MM.1S (cell line): ENCODE data around the gene HOXB1.

ENCODE experiments used
- DNase-seq: peaks from one replicate; pipeline ENCODE4 v3.0.0-alpha.2; 2015
- H2AFZ ChIP-seq: fragments of 300-600 bp; sonication (generic); 2 replicates; pipeline ENCODE4 v1.6.0; 2016; ENCODE audit warnings: antibody characterized with exemption, low read length
- H3F3A ChIP-seq: fragments of 300-600 bp; sonication (generic); 2 replicates; pipeline ENCODE4 v1.6.1; 2016; ENCODE audit warnings: mild to moderate bottlenecking, antibody characterized with exemption, low read length, moderate library complexity, mixed read lengths; ENCODE audit not compliant: insufficient read depth
- H3K27ac ChIP-seq: fragments of 300-600 bp; sonication (generic); 2 replicates; pipeline ENCODE4 v1.5.1; 2016; ENCODE audit warnings: mild to moderate bottlenecking, low read length
- H3K27me3 ChIP-seq: fragments of 300-600 bp; sonication (generic); replicated peaks from 2 replicates; pipeline ENCODE4 v1.6.0; 2016; ENCODE audit warnings: low read length; ENCODE audit not compliant: insufficient read depth
- H3K36me3 ChIP-seq: fragments of 300-600 bp; sonication (generic); replicated peaks from 2 replicates; pipeline ENCODE4 v1.6.1; 2016; ENCODE audit warnings: mild to moderate bottlenecking, low read length, mixed read lengths; ENCODE audit not compliant: insufficient read depth
- H3K4me1 ChIP-seq: fragments of 300-600 bp; sonication (generic); 2 replicates; pipeline ENCODE4 v1.6.1; 2016; ENCODE audit warnings: low read length, mixed read lengths
- H3K4me2 ChIP-seq: fragments of 300-600 bp; sonication (generic); 2 replicates; pipeline ENCODE4 v1.6.0; 2016; ENCODE audit warnings: low read depth, low read length
- H3K4me3 ChIP-seq: fragments of 300-600 bp; sonication (generic); 2 replicates; pipeline ENCODE4 v1.5.1; 2016; ENCODE audit warnings: low read length, mixed read lengths
- H3K79me2 ChIP-seq: fragments of 300-600 bp; sonication (generic); 2 replicates; pipeline ENCODE4 v1.6.1; 2016; ENCODE audit warnings: mixed run types, low read length, mixed read lengths
- H3K9ac ChIP-seq: fragments of 300-600 bp; sonication (generic); 2 replicates; pipeline ENCODE4 v1.6.1; 2016; ENCODE audit warnings: low read length, mixed read lengths
- H3K9me2 ChIP-seq: fragments of 300-600 bp; sonication (generic); replicated peaks from 2 replicates; pipeline ENCODE4 v1.6.1; 2016; ENCODE audit warnings: mild to moderate bottlenecking, low read length, mixed read lengths; ENCODE audit not compliant: insufficient read depth
- H3K9me3 ChIP-seq: fragments of 300-600 bp; sonication (generic); replicated peaks from 2 replicates; pipeline ENCODE4 v1.6.1; 2016; ENCODE audit warnings: mild to moderate bottlenecking, low read length, mixed read lengths; ENCODE audit not compliant: insufficient read depth
- H4K20me1 ChIP-seq: fragments of 300-600 bp; sonication (generic); 2 replicates; pipeline ENCODE4 v1.6.1; 2016; ENCODE audit warnings: mild to moderate bottlenecking, low read length, moderate library complexity, mixed read lengths; ENCODE audit not compliant: insufficient read depth
- EZH2 ChIP-seq: fragments of 300-600 bp; sonication (generic); optimal IDR thresholded peaks from 2 replicates; pipeline ENCODE3; 2017; ENCODE audit warnings: low read depth, mild to moderate bottlenecking, antibody characterized with exemption, low read length, mixed read lengths
- EZH2phosphoT487 ChIP-seq: fragments of 300-600 bp; sonication (generic); IDR thresholded peaks from 2 replicates; pipeline ENCODE4 v1.6.1; 2018; ENCODE audit warnings: antibody characterized with exemption, low read length
- TF ChIP-seq, protein P1 (sequence below): fragments of 300-600 bp; sonication (generic); IDR thresholded peaks from 2 replicates; pipeline ENCODE4 v1.5.1; 2016; ENCODE audit warnings: antibody characterized with exemption, low read length, mixed read lengths

Gene HOXB1

DNA sequence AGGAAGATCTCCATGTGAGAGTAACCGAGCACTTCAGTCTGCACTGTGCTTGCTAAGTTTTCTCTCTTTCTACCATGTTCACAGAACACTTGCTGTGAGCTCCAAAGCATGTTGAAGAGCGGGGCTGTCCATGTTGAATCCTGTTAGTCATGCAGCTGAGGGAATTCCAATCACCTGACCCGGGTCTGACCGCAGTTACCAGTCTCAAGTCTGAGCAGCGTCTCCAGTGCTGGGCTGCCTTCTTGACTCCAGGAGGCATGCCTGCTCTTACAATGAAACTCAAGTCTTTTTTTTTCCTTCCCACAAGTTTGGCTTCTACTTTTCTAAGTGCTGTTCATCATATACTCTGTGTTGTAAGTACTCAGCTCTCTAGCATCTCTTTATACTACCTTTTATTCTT is 44.3 kb downstream of the HOXB1 start:
- Histone ChIP-seq H3F3A (0 out of 2 replicates have a peak, but pooled peaks cover 9% of the 10 kb centered on the region), H3K9me3 (no peaks in the 10 kb centered on the region), H3K27ac (no peak overlapping the region), H3K4me1 (peaks cover 33% of the 10 kb centered on the region), H3K36me3 (no peaks in the 10 kb centered on the region), H3K79me2 (no peaks in the 10 kb centered on the region), H3K9me2 (no peaks in the 10 kb centered on the region), H3K9ac (no peak overlapping the region), H3K4me3 (no peak overlapping the region), H4K20me1 (no peaks in the 10 kb centered on the region), H3K4me2 (no peak overlapping the region), H3K27me3 (no peaks in the 10 kb centered on the region), H2AFZ (no peak overlapping the region)
- no peak for DNase-seq
- TF ChIP-seq EZH2: no peak
- no peak for TF ChIP-seq EZH2phosphoT487
- TF ChIP-seq, protein P1, sequence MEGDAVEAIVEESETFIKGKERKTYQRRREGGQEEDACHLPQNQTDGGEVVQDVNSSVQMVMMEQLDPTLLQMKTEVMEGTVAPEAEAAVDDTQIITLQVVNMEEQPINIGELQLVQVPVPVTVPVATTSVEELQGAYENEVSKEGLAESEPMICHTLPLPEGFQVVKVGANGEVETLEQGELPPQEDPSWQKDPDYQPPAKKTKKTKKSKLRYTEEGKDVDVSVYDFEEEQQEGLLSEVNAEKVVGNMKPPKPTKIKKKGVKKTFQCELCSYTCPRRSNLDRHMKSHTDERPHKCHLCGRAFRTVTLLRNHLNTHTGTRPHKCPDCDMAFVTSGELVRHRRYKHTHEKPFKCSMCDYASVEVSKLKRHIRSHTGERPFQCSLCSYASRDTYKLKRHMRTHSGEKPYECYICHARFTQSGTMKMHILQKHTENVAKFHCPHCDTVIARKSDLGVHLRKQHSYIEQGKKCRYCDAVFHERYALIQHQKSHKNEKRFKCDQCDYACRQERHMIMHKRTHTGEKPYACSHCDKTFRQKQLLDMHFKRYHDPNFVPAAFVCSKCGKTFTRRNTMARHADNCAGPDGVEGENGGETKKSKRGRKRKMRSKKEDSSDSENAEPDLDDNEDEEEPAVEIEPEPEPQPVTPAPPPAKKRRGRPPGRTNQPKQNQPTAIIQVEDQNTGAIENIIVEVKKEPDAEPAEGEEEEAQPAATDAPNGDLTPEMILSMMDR: no peak

DNA sequence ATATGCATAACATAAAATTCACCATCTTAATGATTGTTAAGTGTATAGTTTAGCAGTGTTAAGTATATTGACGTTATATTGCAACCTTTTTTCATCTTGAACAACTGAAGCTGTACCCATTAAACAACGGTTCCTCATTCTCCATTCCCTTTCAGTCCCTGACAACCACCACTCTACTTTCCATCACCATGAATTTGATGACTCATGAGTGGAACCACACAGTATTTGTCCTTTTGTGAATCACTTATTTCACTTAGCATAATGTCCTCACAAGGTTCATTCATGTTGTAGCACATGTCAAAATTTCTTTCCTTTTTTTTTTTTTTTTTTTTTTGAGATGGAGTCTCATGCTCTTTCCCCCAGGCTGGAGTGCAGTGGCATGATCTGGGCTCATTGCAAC is 46.0 kb downstream of the HOXB1 start:
- no peak overlapping the region for H3K4me3 ChIP-seq
- 0 out of 2 replicates have a peak, but pooled peaks cover 9% of the 10 kb centered on the region for H3F3A ChIP-seq
- no peaks in the 10 kb centered on the region for H3K9me2 ChIP-seq
- H3K36me3 ChIP-seq: no peaks in the 10 kb centered on the region
- no peaks in the 10 kb centered on the region for H3K9me3 ChIP-seq
- no peak for DNase-seq
- H3K27me3 ChIP-seq: no peaks in the 10 kb centered on the region
- H4K20me1 ChIP-seq: no peaks in the 10 kb centered on the region
- TF ChIP-seq EZH2: no peak
- TF ChIP-seq, protein P1: no peak
- TF ChIP-seq EZH2phosphoT487: no peak
- H3K4me2 ChIP-seq: no peak overlapping the region
- H2AFZ ChIP-seq: no peak overlapping the region
- no peak overlapping the region for H3K9ac ChIP-seq
- peaks cover 29% of the 10 kb centered on the region for H3K4me1 ChIP-seq
- H3K79me2 ChIP-seq: no peaks in the 10 kb centered on the region
- no peak overlapping the region for H3K27ac ChIP-seq

GRCh38 chr17:48484256-48484655 is 46.6 kb downstream of the HOXB1 start:
- no peaks in the 10 kb centered on the region for H3K9me2 ChIP-seq
- peaks cover 29% of the 10 kb centered on the region for H3K4me1 ChIP-seq
- H4K20me1 ChIP-seq: no peaks in the 10 kb centered on the region
- H3K79me2 ChIP-seq: no peaks in the 10 kb centered on the region
- H2AFZ ChIP-seq: 0 out of 2 replicates have a peak overlapping the region, but pooled peaks have one; percentile 5
- H3K27ac ChIP-seq: peak overlapping the region; percentile 40; the same call in 1 of the 2 replicates
- H3K36me3 ChIP-seq: no peaks in the 10 kb centered on the region
- peak overlapping the region; percentile 51 for H3K4me2 ChIP-seq
- TF ChIP-seq EZH2phosphoT487 (no peak), EZH2 (no peak)
- TF ChIP-seq, protein P1: no peak
- H3K9ac ChIP-seq: peak overlapping the region; percentile 20; the same call in 1 of the 2 replicates
- no peaks in the 10 kb centered on the region for H3K9me3 ChIP-seq
- H3K27me3 ChIP-seq: no peaks in the 10 kb centered on the region
- no peak overlapping the region for H3K4me3 ChIP-seq
- 0 out of 2 replicates have a peak, but pooled peaks cover 9% of the 10 kb centered on the region for H3F3A ChIP-seq
- DNase-seq: no peak
